NCI-H2029 treated with DMSO at 0.1 percent for 48 hours (cell line): ENCODE measurements around the gene PAH.

Experiments used
- DNase-seq: peaks from one replicate; lab custom pipeline; 2025; lab: John Stamatoyannopoulos, UW

PAH gene

GRCh38 chr12:102821149-102821548 is 95.9 kb downstream of the PAH start:
- no peak for DNase-seq

GRCh38 chr12:102816816-102817434 is 100.1 kb downstream of the PAH start:
- peak; percentile 23 for DNase-seq

- DNase-seq = no peak
Observed at GRCh38 chr12:102814691-102815367, 102.2 kb downstream of the PAH start.

DNA sequence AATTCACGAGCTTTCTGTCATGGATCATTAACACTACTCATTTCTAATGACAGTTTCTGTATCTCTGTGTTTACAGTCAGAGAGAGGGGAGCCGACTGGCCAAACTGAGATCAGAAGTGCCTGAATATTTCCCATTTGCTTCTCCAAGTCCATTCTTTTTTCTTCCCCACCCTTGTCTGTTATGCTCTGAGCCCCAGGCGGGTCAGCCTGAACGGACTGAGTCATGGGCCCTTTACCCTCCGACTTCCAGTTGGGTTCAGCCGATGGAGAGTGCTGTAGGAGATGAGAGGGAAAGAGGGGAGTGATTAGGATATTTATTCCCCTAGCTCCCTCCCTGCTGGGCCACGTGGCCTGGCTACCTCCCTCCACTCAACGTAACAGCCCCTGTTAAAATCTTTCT is 104.7 kb downstream of the PAH start:
- DNase-seq = no peak

- DNase-seq = peak; percentile 9
Observed at GRCh38 chr12:102811110-102811737, 105.8 kb downstream of the PAH start.

DNA sequence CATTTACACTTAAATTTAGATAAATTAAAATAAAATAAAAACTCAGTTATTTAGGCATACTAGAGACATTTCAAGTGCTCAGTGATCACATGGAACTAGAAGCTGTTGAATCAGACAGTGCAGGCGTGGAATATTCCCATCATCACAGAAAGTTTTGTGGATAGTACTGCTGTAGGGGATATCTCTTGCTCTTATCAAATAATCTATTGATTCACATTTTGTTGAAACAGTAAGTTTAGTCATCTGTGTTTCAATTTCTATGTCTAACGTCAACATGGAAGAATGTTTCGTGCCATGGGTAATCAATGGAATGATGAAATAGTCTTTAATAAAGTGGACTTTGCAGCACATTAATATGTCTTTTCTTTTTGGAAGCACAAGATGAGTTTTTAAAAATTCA is 108.6 kb downstream of the PAH start:
- no peak for DNase-seq

DNA sequence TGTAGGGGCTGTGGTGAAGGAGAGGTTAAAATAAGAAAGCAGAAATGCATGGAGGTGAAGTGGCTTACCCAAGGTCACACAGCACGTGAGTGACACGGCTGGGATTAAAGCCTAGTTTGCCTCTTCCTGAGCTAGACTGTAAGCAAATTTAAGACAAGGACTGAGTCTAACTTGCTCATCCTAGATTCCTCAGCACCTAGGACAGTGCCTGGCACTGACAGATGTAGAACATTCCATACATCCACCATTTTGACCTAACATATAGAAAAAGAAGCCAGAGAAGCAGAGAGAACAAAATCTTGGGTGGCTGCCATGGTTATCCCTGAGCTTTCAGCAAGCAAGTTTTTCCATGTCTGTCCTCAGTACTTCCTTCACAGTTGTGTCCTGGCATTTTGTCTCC is 110.5 kb downstream of the PAH start:
- no peak for DNase-seq

DNA sequence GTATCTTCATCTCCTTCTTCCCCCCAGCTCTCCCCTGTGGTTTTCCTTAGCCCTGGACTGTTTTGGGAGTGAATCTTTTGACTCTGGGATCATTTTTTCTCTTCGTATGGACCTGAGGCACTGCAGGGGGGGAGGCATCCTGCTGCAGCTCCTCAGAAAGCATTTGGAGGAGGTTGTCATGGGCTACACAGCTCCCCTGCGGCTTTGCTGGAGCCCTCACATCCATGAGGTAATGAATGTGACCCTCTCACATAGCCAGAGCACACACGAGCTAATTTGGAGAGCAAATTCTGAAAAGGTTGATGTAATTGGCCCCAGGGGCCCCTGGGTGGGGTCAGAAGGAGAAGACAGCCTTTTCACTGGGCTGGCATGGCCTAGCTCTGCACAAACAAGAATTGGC is 110.9 kb downstream of the PAH start:
- no peak for DNase-seq

DNA sequence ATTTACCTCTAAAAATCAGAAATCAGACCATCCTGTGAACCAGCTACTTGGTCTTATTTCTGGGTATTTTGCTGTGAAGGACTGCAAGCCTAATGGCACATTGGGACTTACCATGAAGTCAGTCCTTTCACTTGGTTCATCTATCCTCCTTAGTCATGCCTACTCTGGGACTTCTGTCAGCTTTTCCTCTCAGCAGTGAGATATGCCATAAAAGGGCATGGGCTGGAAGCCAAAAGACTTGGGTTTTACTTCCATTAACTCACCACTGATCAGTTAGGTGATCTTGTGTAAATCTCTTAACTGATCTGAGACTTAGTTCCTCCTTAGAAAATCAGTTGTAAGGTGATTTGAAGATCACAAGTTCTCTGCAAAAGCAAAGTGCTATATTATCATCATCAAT is 116.5 kb downstream of the PAH start:
- no peak for DNase-seq

DNA sequence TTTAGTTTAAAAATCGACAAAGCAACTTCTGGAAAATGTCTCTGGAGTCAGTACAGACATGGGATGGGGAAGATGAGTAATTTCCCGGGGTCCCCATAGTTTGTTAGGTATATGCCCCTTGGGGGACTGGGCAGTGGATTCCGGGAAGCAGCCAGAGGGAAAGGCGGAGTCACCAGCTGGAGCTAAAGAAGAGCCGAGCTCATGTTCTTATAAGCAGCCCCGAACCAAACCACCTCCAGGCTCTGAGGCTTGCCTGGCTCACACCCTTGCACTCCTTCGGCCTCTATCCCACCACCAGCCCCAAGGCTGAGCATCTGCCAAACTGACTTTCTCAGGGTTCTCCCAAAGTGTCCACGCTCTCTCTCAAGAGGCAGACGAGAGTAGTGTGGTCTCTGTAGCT is 117.8 kb downstream of the PAH start:
- DNase-seq = no peak

DNA sequence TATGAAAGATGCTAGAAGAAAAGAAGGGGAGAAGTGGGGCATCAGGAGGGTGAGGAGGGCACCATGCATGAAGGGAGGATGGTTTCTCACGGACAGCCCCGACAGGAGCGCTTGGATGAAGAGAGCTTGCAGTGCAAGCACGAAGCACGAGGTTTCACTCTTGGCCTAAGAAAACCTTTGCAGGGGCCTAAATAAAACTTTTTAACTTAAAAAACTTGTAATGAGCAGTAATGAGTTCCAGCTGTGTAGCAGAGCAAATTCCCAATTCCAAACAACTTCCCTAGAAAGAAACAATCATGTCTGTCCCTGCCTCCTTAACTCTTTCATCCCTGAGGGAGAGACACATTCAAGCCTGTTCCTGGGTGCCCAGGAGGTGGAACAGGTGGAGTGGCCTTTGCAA is 119.5 kb downstream of the PAH start:
- no peak for DNase-seq

GRCh38 chr12:102793921-102794320 is 123.1 kb downstream of the PAH start:
- no peak for DNase-seq
